Right kidney (tissue), 1 donor: Measurements from ENCODE around the gene ZIC1.

Experiments
- DNase-seq: peaks from one replicate; pipeline ENCODE4 v3.0.0-alpha.2; 2016

ZIC1 gene

DNA sequence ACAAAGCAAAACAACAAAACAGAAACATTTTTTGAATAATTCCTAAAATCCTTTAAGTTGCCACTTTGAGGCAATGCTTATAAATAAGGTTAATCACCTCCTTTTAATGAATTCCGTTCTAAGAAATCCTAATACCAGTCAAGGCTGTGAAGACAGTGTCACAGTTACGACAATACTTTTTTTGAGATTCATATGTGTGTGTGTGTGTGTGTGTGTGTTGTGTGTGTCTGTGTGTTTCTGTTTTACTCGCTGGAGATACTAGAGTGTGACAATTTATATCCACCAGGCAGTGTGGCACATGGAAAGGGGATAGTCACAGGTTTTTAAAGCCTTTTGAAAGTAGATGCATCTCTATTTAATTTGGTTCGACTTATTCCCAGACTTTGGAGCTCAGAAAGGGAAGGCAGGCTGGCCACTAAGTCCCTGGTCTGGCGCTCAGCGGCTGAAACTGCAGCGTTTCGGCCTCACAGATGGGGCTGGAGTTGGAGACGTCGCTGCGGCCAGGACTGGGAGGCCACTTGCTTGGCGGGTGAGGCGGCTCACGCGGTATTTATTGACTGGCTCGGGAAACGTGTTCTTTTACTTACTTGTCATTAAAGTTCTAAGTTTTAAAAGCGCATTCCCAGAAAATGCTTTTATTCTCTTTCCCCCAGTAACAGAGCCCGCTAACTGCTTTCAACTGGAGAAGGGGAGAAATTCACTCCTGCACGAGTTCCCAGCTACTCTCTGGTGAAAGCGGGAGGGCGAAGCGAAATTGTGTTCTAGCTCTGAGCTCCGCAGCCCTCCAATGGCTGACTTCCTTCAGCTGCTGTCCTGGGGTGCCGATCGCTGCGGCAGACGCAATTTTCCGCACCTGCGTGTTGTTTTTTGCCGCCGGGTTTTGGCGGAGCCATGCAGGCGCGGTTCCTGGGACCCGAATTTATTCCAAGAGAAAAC, 13.7 kb downstream of the ZIC1 start:
- DNase-seq = peak; percentile 73

GRCh38 chr3:147423537-147423797, 14.3 kb downstream of the ZIC1 start:
- DNase-seq = no peak

- peak; percentile 61 for DNase-seq
Measured at GRCh38 chr3:147423798-147424580, 14.8 kb downstream of the ZIC1 start.

GRCh38 chr3:147424581-147425387, 15.6 kb downstream of the ZIC1 start:
- no peak for DNase-seq

DNA sequence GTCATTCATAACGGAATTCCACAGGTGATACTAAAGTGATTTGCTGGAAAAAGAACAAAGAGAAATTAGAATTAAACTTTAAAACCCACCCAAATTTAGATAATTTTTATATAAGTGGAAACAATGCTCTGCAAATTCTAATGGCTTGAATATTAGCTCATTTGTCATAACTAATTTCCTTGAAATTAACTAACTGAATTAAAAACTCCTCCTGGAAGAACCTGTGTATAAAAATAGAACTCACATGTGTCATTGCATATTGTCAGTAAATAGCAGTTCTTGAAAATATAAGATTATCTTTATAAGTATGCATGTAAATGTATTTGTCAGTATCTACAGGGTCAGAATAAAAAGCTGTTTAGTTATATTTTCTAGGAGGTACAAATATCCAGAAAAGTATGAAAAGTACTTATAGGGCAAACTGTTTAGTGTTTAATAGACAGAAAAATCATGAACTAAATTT, 16.3 kb downstream of the ZIC1 start:
- DNase-seq = no peak

DNA sequence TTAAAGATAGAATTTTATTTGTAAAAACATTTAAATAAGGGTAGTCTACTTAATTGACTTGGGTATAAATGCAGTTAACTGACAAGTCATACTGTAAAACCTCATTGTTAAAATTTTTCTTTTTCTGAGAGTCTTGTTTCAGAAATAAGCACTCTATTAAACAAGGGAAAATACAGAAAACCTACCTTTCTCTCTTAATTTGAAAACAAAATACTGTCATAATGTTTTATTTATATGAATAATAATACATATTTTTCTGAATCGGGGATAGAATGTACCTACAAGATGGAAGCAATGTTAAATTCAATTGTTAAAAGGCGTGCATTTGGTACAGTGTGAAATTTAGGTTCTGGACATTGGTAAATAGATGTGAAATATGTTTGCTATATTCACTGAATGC, 17.8 kb downstream of the ZIC1 start:
- no peak for DNase-seq

GRCh38 chr3:147427746-147428145, 18.6 kb downstream of the ZIC1 start:
- no peak for DNase-seq

DNA sequence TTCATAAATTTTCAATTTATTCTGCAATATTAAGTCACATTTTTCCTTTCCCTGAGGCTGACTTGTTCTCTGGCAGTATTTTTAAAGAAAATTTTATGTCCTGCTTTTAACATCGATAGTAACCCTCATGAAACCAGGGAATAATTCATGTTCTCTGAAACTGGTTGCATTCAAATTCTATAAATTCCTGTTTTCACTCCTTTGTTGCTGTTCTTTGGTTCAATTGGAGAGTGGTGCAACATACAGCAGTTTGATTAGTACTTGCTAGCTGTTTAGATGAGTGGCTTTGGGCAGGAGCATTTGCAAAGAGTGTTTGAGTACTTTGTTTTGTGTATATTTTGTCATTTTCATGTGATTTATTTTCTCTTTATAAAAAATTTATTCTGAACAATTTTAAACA, 19.2 kb downstream of the ZIC1 start:
- DNase-seq = no peak

- DNase-seq = no peak
Measured at GRCh38 chr3:147428754-147429153, 19.6 kb downstream of the ZIC1 start.

DNA sequence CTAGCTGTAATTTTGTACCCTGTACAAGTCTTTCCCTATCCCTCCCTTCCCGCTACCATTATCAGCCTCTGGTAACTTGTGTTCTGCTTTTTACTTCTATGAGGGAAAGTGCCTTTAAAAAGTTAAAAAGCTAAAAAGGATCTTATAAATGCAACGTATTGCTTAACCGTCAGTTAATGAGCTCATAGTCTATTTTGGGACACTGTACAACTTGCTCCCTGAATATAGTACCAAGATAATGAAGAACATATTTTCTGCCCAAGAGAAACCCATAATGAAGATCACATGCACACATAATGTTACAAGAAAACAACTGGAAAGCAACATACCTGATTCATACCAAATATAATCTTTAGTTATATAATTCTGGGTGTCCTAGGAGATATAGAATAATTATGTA, 22.6 kb downstream of the ZIC1 start:
- no peak for DNase-seq

DNA sequence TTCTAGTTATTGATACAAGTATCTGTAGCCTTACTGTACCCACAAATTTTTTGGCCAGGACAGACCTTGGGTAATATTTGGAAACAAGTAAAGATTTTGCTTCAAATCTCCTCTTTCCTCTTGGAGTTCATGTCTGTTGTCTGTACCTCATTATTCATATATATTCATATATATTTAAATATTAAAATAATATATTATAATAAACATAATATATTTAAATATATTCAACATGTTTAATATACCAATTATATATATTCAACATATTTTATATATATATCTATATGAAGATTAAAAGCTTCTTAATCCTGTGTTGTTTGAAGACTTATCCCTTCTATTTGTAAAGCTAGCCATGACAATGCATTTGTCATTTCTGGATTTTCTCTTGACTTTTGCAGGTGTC, 38.1 kb downstream of the ZIC1 start:
- DNase-seq = no peak

DNA sequence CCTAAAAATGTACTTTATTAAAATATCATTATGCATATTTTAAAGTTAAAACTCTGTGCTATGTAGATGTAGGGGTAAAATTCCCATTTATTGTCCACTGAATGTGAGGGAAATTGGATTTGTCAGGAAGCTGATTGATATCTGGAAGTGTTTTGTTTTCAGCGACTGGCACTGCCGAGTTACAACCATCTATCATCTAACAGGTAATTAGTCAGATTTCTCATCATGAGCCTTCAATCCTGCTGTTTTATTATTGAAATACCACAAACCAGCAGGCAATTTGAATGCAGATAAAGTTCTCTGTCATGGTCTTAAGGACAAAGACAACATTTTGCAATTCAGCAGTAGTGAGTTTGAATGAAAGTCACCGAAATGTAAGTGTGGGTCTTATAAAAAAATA, 40.5 kb downstream of the ZIC1 start:
- DNase-seq = no peak

- DNase-seq = no peak
Measured at GRCh38 chr3:147458995-147459704, 50.0 kb downstream of the ZIC1 start.

DNA sequence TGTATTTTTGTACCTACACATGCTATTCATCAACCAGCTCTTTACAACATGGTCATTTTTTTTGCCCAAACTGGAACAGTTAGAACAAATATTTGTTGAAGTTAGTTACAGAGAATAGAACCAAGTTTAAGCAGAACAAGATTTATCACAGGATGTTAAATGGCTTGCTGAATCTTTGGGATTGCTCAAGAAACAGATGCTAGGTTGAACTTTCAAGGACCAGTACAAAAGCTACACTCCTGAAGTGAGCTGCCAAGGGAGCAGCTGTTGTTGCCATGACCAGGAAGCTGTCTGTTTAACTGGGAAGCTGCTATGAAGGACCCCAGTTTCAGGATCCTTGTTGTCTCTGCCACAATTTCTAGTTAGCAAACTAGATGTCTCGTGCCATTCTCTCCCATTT, 53.7 kb downstream of the ZIC1 start:
- DNase-seq = no peak
